NCI-H524 treated with DMSO at 0.1 percent for 48 hours (cell line): ENCODE data around the gene STRIP1.
A peak's percentile ranks its signal among the peaks of the same experiment; 100 is the strongest.

Experiments used
- DNase-seq: peaks from one replicate; lab custom pipeline; 2025; lab: John Stamatoyannopoulos, UW

STRIP1 gene

GRCh38 chr1:110034451-110035235 is at the start of gene STRIP1:
Gene STRIP1, plus strand, starts transcription at chr1:110034624. Its CDS starts 14 bp downstream, at chr1:110034638.
- peak; percentile 61 for DNase-seq

GRCh38 chr1:109985247-109986053 is 49.0 kb upstream of the STRIP1 start:
- no peak for DNase-seq

DNA sequence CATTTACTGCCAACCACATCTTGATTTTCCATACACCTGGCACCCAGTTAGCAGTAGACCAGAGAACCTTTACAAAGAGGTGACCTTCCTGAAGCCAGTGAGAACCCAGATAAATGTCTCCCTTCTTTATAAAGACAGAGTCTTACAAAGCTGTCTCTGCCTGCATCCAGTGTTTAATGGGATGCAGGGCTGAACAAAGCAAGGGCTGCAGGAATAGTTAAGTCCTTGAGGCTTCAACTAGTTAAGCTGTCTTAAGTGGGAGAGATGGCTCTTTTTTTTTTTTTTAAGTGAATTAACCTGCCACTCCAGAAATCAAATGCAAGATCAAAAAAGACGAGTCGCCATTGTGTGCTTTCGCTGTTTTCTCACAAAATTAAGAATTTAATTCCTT is 48.4 kb upstream of the STRIP1 start:
- no peak for DNase-seq

DNA sequence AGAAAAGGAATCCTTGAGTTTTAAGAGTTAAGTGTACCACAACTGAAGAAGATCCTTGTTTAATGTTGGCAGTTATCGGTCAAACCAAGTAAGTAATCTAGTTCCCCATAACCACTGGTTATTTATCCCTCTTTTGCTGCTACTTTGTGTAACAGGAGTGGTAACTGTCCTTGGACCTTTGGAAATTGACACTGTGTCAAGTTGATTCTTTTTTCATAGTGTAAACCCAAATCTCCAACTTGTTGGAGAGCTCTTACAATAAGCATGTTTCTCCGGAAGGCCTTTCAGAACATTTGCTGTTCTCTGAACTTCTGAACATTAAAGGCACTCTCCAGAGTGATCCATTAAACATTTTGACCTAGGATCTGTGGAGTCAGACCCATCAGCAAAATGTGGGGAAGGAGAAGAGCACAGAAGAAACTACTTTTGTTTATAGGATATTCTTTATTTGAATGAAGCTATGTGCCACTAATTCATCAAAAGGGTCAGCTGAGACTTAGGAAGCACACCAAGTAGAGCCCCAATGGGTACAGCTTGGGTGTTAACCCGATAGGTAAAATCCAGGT is 46.0 kb upstream of the STRIP1 start:
- DNase-seq: no peak

GRCh38 chr1:109989506-109990301 is 44.7 kb upstream of the STRIP1 start:
- no peak for DNase-seq

- DNase-seq: no peak
These were observed 44.1 kb upstream of the STRIP1 start for GRCh38 chr1:109990302-109990653.

GRCh38 chr1:109991400-109991925 is 43.0 kb upstream of the STRIP1 start:
- no peak for DNase-seq

GRCh38 chr1:109993885-109994284 is 40.5 kb upstream of the STRIP1 start:
- DNase-seq: no peak

DNA sequence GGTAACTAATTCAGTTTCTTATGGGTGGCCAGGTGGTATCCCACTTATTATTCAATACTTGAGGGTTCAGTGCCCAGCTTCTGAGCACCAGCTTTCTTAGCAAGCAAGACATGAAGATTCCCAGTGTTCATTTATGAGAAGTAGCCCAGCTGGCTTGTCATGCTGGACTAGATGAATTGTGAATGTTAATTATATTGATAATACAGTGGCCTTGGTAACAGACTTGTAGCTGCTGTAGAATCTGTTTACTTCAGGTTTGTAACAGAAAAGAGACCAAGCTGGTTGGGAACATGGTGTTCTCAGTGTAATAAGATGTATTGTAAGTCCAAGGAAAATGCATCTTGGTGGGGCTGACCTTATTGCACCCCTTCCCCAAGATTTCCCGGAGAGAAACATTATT is 39.8 kb upstream of the STRIP1 start:
- peak; percentile 90 for DNase-seq

DNA sequence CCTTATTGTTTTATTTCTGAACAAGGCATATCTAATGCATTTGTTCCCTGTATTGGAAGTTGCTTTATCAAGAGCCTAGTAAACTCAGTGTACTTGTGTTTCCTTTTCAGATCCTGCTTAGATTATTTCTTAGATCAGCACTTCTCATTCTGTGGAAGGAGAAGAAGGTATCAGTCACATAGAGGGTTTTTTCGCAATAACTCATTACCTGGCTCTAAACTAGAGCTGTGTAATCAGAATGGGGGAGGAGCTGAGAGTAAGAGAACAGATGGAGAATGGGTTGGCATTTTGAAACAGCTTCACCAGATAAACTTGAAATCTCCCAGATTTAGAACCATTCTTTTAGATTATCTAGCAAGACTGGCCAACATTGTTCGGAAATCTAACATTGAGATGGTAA is 38.9 kb upstream of the STRIP1 start:
- DNase-seq: no peak

DNA sequence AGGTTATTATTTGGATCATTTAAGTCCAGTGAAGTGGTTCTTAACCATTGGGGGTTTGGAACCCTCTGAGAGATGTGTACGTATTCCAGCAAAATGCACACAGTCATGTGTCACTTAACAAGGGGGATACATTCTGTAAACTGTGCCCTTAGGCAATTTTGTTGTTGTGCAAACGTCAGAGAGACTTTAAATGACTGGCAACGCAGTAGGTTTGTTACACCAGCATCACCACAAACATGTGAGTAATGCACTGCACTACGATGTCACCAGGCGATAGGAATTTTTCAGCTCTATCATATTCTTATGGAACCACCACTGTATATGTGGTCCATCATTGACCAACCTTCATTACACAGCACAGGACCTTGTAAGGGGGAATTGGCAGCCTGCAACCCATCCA is 37.9 kb upstream of the STRIP1 start:
- no peak for DNase-seq

GRCh38 chr1:109997204-109997866 is 37.1 kb upstream of the STRIP1 start:
- DNase-seq: no peak

GRCh38 chr1:109997867-109998229 is 36.6 kb upstream of the STRIP1 start:
- no peak for DNase-seq

GRCh38 chr1:110002695-110003094 is 31.7 kb upstream of the STRIP1 start:
- no peak for DNase-seq

DNA sequence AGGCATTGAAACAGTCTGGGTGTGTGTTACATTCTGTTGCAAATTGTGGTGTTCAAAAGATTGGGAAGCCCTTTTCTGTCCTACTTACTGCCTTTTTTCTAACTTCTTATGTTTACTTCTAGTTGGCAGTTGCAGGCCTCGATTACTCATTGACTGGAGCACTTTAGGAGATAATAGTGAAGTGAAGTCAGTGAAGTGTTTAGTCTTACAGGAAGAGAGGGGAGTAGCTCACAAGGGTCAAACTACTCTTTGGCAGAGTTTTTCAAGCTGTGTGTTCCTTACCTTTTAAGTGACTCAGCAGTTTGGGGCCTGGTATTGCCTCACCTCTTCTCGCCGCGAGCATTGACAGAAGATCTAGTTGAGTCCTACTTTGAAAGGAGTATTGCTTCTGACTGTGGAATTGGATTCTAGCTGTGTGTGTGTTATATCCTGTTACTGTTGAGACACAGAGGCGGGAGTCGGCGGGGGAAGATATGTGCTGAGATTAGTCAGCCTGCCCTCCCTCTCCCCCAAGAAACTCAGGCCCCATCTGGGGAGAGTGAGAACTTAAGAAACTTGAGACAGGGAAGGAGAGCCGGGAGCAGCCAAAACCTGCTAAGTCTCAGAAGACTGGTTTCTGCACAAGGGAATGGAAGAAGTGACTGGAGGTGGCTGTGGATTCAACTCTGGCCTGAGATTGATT is 30.5 kb upstream of the STRIP1 start:
- DNase-seq: peak; percentile 57

DNA sequence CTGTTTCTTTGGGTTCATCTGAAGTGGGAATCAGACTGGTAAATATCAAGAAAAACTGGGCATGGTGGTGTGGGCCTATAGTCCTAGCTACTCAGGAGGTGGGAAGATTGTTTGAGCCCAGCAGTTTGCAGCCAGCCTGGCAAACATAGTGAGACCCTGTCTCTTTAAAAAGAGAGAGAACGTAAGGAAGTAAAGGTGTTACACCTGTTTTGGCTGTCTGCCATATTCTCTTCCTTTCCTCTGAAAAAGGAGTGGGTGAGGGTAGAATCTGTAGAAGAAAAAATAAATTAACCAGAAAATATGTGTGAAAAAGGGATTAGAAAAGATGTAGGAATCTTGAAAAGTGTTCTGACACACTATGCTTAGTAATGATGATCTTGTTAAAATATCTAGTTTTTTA is 29.8 kb upstream of the STRIP1 start:
- no peak for DNase-seq

DNA sequence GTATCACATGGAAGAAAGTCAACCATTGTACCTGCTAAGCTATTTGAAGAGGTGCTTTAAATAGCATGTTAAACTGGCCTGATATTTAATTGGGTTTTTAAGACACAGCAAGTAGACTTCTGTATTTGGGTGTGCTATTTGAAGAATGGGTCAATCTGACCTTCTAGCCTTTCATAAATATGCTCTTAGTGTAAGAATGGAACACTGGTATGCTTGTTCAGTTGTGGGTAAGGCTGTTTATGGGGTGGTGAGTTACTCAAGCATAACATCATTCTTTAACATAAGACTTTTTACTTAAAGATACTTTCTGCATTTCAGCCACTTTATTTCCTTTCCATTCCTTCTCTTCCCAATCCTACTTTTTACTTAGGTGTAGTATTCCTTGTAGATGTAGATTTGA is 28.5 kb upstream of the STRIP1 start:
- DNase-seq: no peak

GRCh38 chr1:110006516-110006915 is 27.9 kb upstream of the STRIP1 start:
- DNase-seq: no peak

- DNase-seq: no peak
These were observed 27.2 kb upstream of the STRIP1 start for GRCh38 chr1:110007046-110007830.

DNA sequence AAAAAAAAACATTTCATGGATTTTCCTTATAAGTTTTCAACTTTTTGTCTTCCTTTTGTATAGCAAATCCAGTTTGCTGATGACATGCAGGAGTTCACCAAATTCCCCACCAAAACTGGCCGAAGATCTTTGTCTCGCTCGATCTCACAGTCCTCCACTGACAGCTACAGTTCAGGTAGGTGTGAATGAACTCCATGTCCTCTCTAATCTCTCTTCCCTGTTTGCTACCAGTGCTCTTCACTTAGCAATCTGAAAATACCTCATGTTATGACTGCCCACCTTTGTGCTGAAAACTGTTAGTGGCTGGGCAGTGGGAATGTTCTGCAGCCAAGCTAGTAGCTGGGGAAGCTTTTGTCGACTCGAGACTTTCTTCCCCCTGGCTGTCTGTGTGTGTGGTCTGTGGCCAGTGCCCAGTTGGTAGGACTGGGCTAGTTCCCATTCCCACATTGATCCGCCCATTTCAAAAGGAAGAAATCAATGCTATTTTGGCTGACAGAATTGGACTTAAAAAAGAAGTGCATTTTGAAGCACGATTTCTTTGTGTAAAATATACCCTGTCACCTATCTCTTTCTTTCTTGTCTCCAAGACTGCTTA is 25.4 kb upstream of the STRIP1 start:
- no peak for DNase-seq
